ENCODE measurements around the gene ICAM4. TPM values are rescaled to one million over a fixed set of nuclear protein-coding genes. Genes with fewer than 3 reads are reported as not detected.
A peak's percentile ranks its signal among the peaks of the same experiment; 100 is the strongest.

The ICAM4 gene
- total RNA-seq, 1 donor from 2014 or later = 5.3 TPM

DNA sequence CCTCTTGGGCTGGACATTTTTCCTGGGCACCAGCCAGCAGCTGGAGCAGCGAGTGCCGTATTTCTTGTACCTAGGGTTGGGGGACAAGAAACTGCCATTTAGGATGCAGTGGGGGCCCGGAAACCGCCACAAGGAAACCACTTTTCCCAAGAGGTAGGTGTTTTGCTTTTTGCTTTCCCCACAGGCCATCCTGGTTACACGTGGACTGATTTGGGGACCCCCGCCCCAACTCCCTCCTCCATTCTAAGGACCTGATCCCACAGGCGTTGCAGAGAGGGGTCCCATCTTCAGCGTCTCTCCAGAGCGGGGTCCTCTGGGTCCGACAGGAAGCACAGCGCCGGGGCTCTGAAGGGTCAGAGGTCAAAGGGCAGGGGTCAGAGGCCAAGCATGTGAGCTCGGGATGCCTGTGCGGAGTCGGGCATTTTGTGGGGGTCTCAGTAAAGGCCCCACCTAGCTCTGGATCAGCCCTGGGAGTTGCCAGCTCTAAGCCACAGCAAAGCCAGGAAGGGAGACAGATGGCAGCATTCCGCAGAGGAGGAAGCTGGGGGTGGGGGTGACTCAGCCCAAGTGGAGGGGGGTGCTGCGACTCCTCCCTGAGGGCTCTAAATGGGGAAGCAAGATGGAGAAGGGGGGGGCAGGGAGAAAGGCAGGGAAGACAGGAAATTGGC, 18.5 kb downstream of the ICAM4 start:
- no peak overlapping the region for H3K4me3 Mint-ChIP-seq
- no peaks in the 10 kb centered on the region for H3K36me3 Mint-ChIP-seq
- TF ChIP-seq, protein P1, sequence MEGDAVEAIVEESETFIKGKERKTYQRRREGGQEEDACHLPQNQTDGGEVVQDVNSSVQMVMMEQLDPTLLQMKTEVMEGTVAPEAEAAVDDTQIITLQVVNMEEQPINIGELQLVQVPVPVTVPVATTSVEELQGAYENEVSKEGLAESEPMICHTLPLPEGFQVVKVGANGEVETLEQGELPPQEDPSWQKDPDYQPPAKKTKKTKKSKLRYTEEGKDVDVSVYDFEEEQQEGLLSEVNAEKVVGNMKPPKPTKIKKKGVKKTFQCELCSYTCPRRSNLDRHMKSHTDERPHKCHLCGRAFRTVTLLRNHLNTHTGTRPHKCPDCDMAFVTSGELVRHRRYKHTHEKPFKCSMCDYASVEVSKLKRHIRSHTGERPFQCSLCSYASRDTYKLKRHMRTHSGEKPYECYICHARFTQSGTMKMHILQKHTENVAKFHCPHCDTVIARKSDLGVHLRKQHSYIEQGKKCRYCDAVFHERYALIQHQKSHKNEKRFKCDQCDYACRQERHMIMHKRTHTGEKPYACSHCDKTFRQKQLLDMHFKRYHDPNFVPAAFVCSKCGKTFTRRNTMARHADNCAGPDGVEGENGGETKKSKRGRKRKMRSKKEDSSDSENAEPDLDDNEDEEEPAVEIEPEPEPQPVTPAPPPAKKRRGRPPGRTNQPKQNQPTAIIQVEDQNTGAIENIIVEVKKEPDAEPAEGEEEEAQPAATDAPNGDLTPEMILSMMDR (conservative IDR thresholded peaks at IDR 0.05) = no peak
- no peak for DNase-seq (ENCODE audit: extremely low spot score, unreplicated experiment)
- H3K27me3 Mint-ChIP-seq = peaks cover 13% of the 10 kb centered on the region
- no peak overlapping the region for H3K27ac Mint-ChIP-seq
- H3K4me1 Mint-ChIP-seq (ENCODE audit: unreplicated experiment) = no peaks in the 10 kb centered on the region
- no peaks in the 10 kb centered on the region for H3K9me3 Mint-ChIP-seq

DNA sequence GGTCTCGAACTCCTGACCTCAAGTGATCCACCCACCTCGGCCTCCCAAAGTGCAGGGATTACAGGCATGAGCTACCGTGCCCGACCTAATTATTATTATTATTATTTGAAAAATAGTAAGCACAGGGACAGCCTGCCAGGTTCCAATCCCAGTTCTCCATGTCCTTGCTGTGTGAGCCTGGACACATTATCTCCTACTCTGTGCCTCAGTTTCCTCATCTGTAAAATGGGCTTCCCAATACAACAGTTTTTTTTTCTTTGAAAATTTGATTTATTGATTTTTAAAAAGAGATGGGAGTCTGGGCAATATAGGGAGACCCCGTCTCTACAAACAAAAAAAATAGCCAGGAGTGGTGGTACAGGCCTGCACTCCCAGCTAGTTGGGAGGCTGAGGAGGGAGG, 19.6 kb downstream of the ICAM4 start:
- Mint-ChIP-seq H3K9me3 (no peaks in the 10 kb centered on the region), H3K36me3 (no peaks in the 10 kb centered on the region), H3K27ac (no peak overlapping the region), H3K4me1 (ENCODE audit: unreplicated experiment) (no peaks in the 10 kb centered on the region), H3K4me3 (no peak overlapping the region), H3K27me3 (peaks cover 10% of the 10 kb centered on the region)
- DNase-seq (ENCODE audit: extremely low spot score, unreplicated experiment) = no peak
- TF ChIP-seq, protein P1 (conservative IDR thresholded peaks at IDR 0.05) = no peak

DNA sequence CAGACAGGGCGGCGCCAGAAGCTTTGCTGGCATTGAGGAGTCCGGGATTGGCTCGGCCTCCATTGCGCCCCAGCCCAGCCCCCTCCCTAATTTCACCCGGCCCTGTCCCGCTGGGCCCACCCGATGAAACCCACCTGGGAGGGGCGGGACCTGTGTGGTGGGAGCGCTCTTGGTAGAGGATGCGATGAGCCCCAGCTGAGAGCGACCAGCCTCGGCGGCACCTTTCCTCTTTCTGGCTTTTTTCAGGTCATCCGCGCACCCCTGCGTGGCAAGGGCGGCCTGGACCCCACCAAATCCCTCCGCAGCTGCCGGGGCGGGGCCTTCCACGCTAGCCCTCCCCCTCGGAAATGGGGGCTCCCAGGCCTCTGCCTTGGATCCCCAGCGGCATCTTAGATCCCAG, 22.7 kb downstream of the ICAM4 start, which contains the start of gene ZGLP1:
ZGLP1 (minus strand) TSS at position 393 of the 400 bp plus-strand sequence.
- DNase-seq (ENCODE audit: extremely low spot score, unreplicated experiment) = no peak
- no peak within 1 kb of the TSS for H3K27ac Mint-ChIP-seq
- no peak within 1 kb of the TSS for H3K4me3 Mint-ChIP-seq
- no peaks in the 10 kb centered on the region for H3K9me3 Mint-ChIP-seq
- H3K27me3 Mint-ChIP-seq = no peaks in the 10 kb centered on the region
- peaks cover 4% of the 10 kb centered on the region for H3K36me3 Mint-ChIP-seq
- H3K4me1 Mint-ChIP-seq (ENCODE audit: unreplicated experiment) = no peaks in the 10 kb centered on the region
- TF ChIP-seq, protein P1 (conservative IDR thresholded peaks at IDR 0.05) = no peak

DNA sequence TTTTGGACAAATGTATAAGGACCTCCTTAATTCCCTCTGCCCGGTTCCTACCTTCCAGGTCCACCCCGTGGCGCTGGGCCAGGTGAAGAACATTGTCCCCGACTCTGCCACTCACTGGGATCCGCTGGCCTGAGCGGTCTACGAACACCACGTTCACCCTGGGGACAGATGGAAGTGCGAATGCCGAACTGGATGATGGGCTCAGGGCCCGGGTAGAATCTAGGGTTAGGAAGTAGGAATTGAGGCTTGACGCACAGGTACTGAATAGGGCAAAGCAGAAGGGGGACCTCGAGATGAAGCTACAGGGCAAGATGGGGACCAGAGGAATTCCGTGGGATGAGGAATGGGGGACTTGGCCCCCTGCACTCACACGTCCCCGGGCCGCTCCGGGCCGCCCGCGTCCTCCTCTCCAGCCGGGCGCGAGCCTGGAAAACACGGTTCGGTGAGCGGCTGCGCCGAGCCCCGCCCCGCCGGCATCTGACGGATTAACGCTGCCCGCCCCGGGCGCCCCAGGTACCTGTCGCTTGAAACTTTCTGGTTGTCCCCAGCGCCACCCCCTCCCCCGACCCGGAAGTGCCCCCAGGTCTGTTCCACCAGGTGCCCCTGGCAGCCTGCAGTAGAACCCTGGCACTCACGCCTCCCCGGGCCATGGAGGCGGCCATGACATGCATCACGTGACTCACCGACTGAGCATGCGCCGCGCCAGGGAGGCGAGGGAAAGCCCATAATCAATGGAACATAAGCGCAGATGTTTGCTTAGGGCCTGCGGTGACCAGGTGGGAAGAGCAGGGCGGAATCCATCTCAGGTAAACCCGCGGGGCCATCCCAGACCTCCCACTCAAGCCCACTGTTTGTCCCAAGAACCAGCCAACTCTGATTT, 28.8 kb downstream of the ICAM4 start, which contains the start of gene FDX2:
FDX2 (minus strand) TSS at position 681 of the 880 bp plus-strand sequence; CDS start at position 662, 19 bp downstream.
- peak within 1 kb of the TSS; percentile 63 for H3K27ac Mint-ChIP-seq
- no peaks in the 10 kb centered on the region for H3K9me3 Mint-ChIP-seq
- peaks cover 14% of the 10 kb centered on the region for H3K4me1 Mint-ChIP-seq (ENCODE audit: unreplicated experiment)
- no peaks in the 10 kb centered on the region for H3K27me3 Mint-ChIP-seq
- peak within 1 kb of the TSS; percentile 93 for H3K4me3 Mint-ChIP-seq
- DNase-seq (ENCODE audit: extremely low spot score, unreplicated experiment) = peak; percentile 92
- TF ChIP-seq, protein P1 (conservative IDR thresholded peaks at IDR 0.05) = no peak
- H3K36me3 Mint-ChIP-seq = peaks cover 11% of the 10 kb centered on the region

DNA sequence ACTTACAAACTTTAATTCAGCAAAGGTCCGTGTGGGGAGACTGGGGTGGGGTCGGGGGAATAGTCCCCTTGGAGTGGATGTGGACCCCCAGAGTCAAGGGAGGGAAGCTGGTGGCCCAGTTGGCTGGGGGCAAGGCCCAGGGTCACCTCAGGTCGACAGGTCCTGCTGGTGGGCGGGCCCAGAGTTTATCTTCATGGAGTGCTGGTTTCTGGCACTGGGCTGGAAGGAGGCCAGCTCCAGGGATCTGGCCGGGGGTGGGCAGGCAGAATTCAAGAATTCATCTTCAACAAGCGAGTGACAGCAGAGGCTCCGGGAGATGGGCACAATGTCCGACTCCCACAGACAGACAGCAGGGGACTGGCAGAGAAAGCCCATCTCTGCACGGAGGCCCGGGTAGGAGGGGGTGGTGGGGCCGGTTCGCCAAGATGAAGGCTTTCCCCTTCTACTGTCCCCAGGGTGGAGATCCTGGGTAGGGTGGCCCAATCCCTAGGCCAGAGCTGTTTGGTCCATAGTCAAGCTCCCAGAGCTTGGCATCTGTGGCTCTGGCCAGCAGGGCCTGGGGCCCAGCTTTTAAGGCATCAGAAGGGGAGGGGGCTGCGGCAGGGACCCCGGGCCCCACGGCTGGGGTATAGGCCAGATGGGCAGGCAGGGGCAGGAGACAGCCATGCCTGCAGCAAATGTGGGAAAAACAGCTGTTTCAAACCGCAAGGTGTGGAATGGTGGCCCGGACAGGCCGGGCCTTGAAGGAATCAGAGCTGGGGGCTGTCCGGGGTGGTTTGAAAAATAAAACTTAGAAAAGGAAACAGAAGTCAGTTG, 29.7 kb downstream of the ICAM4 start:
- peaks cover 11% of the 10 kb centered on the region for H3K36me3 Mint-ChIP-seq
- H3K4me3 Mint-ChIP-seq = peak overlapping the region; percentile 93

More for the DNA sequence above, 29.7 kb downstream of the ICAM4 start:
- DNase-seq (ENCODE audit: extremely low spot score, unreplicated experiment) = no peak
- Mint-ChIP-seq H3K9me3 (no peaks in the 10 kb centered on the region), H3K27ac (peak overlapping the region; percentile 52), H3K4me1 (ENCODE audit: unreplicated experiment) (peaks cover 14% of the 10 kb centered on the region), H3K27me3 (no peaks in the 10 kb centered on the region)
- TF ChIP-seq, protein P1 (conservative IDR thresholded peaks at IDR 0.05) = no peak

Measured in type B pancreatic cell (in vitro differentiated cells).